ENCODE data around the gene SMC6. TPM values are rescaled to one million over a fixed set of nuclear protein-coding genes. Genes with fewer than 3 reads are reported as not detected.

The SMC6 gene
- total RNA-seq, 6 experiments from 2014 or later, result 13.4 to 17.6 (median 16.6) TPM

GRCh38 chr2:17657759-17658158 lies 95.9 kb downstream of the SMC6 start:
- Mint-ChIP-seq H3K27me3 (ENCODE audit: insufficient read depth) (no peaks in the 10 kb centered on the region; the same call in 1 of the 2 replicates), H3K27ac (no peak overlapping the region), H3K4me1 (ENCODE audit: low read depth) (peaks cover 26% of the 10 kb centered on the region), H3K9me3 (no peaks in the 10 kb centered on the region), H3K36me3 (ENCODE audit: low read depth) (0 out of 2 replicates have a peak, but pooled peaks cover 4% of the 10 kb centered on the region), H3K4me3 (no peak overlapping the region)
- TF ChIP-seq CTCF (IDR thresholded peaks at IDR 0.05), result no peak
- DNase-seq, result no peak

- Mint-ChIP-seq H3K4me3 (no peak overlapping the region), H3K27me3 (ENCODE audit: insufficient read depth) (no peaks in the 10 kb centered on the region; the same call in 1 of the 2 replicates), H3K36me3 (ENCODE audit: low read depth) (no peaks in the 10 kb centered on the region)
Measured at GRCh38 chr2:17652681-17653394, 100.8 kb downstream of the SMC6 start.

DNA sequence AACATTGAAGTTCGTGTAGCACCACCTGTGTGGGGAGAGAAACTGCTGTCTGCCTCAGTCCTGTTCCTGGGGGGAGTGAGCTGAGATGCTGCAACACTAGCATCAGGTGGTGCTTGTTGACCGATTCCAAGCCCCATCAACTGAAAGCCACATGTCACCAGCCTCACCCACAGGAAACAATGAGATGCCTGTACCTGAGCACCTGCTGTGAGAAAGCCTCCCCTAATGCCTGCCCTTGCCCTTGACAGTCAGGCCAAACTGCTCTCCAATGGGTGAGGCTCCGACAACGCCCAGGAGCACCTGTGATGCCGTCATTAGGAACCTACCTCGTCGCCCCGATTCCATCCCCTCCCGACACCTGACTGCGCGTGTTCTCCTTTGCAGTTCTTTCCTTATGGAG lies 104.6 kb downstream of the SMC6 start:
- H3K27ac Mint-ChIP-seq, result no peak overlapping the region
- no peak for TF ChIP-seq CTCF (IDR thresholded peaks at IDR 0.05)
- peaks cover 27% of the 10 kb centered on the region for H3K4me1 Mint-ChIP-seq (ENCODE audit: low read depth)
- no peaks in the 10 kb centered on the region for H3K27me3 Mint-ChIP-seq (ENCODE audit: insufficient read depth)
- no peak overlapping the region for H3K4me3 Mint-ChIP-seq
- no peaks in the 10 kb centered on the region for H3K9me3 Mint-ChIP-seq
- no peak for DNase-seq
- H3K36me3 Mint-ChIP-seq (ENCODE audit: low read depth), result no peaks in the 10 kb centered on the region

More at GRCh38 chr2:17652681-17653394, 100.8 kb downstream of the SMC6 start:
- Mint-ChIP-seq H3K4me1 (ENCODE audit: low read depth) (no peaks in the 10 kb centered on the region), H3K9me3 (no peaks in the 10 kb centered on the region), H3K27ac (no peak overlapping the region)
- no peak for TF ChIP-seq CTCF (IDR thresholded peaks at IDR 0.05)
- DNase-seq, result no peak

DNA sequence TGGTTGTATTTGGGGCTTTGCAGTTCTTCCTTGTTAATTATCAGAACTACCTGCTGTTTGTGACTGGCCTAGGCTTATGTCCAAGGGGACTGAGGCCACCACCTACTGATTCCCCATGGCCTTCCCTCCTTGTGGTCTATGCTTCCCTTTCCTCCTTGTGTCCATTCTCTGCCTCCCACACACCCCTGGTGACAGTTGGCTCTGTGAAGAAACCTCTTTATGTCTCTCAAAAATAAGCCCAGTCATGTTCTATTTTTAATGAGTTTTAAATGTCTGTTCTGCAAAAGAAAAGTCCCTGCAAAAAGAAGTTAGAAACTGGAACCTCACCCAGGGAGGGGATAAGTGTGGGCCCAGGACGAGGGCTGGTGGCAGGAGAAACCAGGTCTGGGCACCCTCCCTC lies 105.0 kb downstream of the SMC6 start:
- Mint-ChIP-seq H3K4me1 (ENCODE audit: low read depth) (peaks cover 31% of the 10 kb centered on the region), H3K27ac (no peak overlapping the region), H3K36me3 (ENCODE audit: low read depth) (no peaks in the 10 kb centered on the region), H3K27me3 (ENCODE audit: insufficient read depth) (no peaks in the 10 kb centered on the region), H3K4me3 (no peak overlapping the region), H3K9me3 (no peaks in the 10 kb centered on the region)
- no peak for DNase-seq
- TF ChIP-seq CTCF (IDR thresholded peaks at IDR 0.05), result no peak

- no peak overlapping the region for H3K27ac Mint-ChIP-seq
- peaks cover 44% of the 10 kb centered on the region for H3K4me1 Mint-ChIP-seq (ENCODE audit: low read depth)
- H3K4me3 Mint-ChIP-seq, result no peak overlapping the region
- H3K36me3 Mint-ChIP-seq (ENCODE audit: low read depth), result no peaks in the 10 kb centered on the region
- TF ChIP-seq CTCF (IDR thresholded peaks at IDR 0.05), result no peak
- DNase-seq, result no peak
- H3K9me3 Mint-ChIP-seq, result no peaks in the 10 kb centered on the region
- no peaks in the 10 kb centered on the region for H3K27me3 Mint-ChIP-seq (ENCODE audit: insufficient read depth)
Measured at GRCh38 chr2:17646838-17647701, 106.5 kb downstream of the SMC6 start.
